Spleen (tissue), 7 donors: ENCODE data around the gene RAB40C.

Source experiments
- POLR2A ChIP-seq, 3 donors: fragments of 450-650 bp; IDR thresholded peaks; one replicate each; pipeline ENCODE4 v1.5.1; 2017; ENCODE audit warnings: antibody characterized with exemption in 3 of 3, mild to moderate bottlenecking in 1 of 3
- TF ChIP-seq, protein P1 (sequence below), 11 experiments: fragments of 200-600 bp in 7 of 11; fragments of 450-650 bp in 4 of 11; sonication (generic) in 4 of 11; IDR thresholded peaks in 8 of 11; conservative IDR thresholded peaks in 3 of 11; 1 replicate in 7 of 11; 2 replicates in 4 of 11; pipeline versions ENCODE4 v1.4.0 to v1.8.0; 2016 to 2021; ENCODE audit warnings: antibody characterized with exemption in 11 of 11, inconsistent platforms in 4 of 11, mild to moderate bottlenecking in 1 of 11
- donor health status: DM: no; HTN: no; CAD: no; lungs with moderate emphysema.
- donor health status: DM: no; HTN: no; CAD: no.
- donor health status: DM: no; HTN: no; CAD: no.

DNA sequence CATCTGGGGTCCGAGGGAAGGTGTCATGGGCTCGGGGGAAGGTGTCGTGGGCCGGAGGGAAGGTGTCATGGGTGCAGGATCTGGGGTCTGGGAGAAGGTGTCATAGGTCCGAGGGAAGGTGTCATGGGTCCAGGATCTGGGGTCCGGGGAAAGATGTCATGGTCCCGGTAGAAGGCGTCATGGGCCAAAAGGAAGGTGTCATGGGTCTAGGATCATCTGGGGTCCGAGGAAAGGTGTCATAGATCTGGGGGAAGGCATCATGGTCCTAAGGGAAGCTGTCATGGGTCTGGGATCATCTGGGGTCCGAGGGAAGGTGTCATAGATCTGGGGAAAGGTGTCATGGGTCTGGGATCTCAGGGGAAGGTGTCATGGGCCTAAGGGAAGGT, 942 bp downstream of the RAB40C start:
- TF ChIP-seq, protein P1, sequence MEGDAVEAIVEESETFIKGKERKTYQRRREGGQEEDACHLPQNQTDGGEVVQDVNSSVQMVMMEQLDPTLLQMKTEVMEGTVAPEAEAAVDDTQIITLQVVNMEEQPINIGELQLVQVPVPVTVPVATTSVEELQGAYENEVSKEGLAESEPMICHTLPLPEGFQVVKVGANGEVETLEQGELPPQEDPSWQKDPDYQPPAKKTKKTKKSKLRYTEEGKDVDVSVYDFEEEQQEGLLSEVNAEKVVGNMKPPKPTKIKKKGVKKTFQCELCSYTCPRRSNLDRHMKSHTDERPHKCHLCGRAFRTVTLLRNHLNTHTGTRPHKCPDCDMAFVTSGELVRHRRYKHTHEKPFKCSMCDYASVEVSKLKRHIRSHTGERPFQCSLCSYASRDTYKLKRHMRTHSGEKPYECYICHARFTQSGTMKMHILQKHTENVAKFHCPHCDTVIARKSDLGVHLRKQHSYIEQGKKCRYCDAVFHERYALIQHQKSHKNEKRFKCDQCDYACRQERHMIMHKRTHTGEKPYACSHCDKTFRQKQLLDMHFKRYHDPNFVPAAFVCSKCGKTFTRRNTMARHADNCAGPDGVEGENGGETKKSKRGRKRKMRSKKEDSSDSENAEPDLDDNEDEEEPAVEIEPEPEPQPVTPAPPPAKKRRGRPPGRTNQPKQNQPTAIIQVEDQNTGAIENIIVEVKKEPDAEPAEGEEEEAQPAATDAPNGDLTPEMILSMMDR (IDR thresholded peaks at IDR 0.05 in 8 of 11, conservative IDR thresholded peaks at IDR 0.05 in 3 of 11) = no peak
- TF ChIP-seq POLR2A (IDR thresholded peaks at IDR 0.05) = no peak
